H9 (cell line): Measurements from ENCODE around the gene PLEKHA5. TPM values are rescaled to one million over a fixed set of nuclear protein-coding genes. Genes with fewer than 3 reads are reported as not detected.

ENCODE experiments used
- DNase-seq: peaks from one replicate; pipeline ENCODE4 v3.0.0-alpha.2; 2017
- H2AFZ ChIP-seq: one replicate; pipeline ENCODE4 v1.6.1; 2013; ENCODE audit warnings: mild to moderate bottlenecking, low read length, control low read depth, moderate library complexity
- H2AK5ac ChIP-seq: 2 replicates; pipeline ENCODE4 v1.6.1; 2013; ENCODE audit warnings: low read length, control low read depth, mixed read lengths; ENCODE audit not compliant: insufficient read length
- H2BK120ac ChIP-seq: one replicate; pipeline ENCODE4 v1.6.1; 2013; ENCODE audit warnings: low read depth, mild to moderate bottlenecking, low read length, control low read depth, inconsistent platforms; ENCODE audit not compliant: poor library complexity, severe bottlenecking
- H2BK12ac ChIP-seq: 2 replicates; pipeline ENCODE4 v1.6.1; 2013; ENCODE audit warnings: low read length, control low read depth, mixed read lengths, low read depth; ENCODE audit not compliant: insufficient read length
- H2BK15ac ChIP-seq: 2 replicates; pipeline ENCODE4 v1.6.1; 2013; ENCODE audit warnings: low read depth, low read length, control low read depth
- H2BK20ac ChIP-seq: one replicate; pipeline ENCODE4 v1.6.1; 2013; ENCODE audit warnings: low read depth, mild to moderate bottlenecking, low read length, control low read depth, inconsistent platforms; ENCODE audit not compliant: poor library complexity, severe bottlenecking
- H2BK5ac ChIP-seq: 2 replicates; pipeline ENCODE4 v1.6.1; 2013; ENCODE audit warnings: low read length, control low read depth, mixed read lengths; ENCODE audit not compliant: insufficient read length
- H3K14ac ChIP-seq: 2 replicates; pipeline ENCODE4 v1.6.1; 2013; ENCODE audit warnings: low read length, control low read depth; ENCODE audit not compliant: insufficient read depth
- H3K18ac ChIP-seq: 2 replicates; pipeline ENCODE4 v1.6.1; 2013; ENCODE audit warnings: low read depth, mild to moderate bottlenecking, mixed read lengths, low read length, control low read depth; ENCODE audit not compliant: insufficient read length
- H3K23ac ChIP-seq: 2 replicates; pipeline ENCODE4 v1.6.1; 2013; ENCODE audit warnings: low read length, control low read depth, mixed read lengths, low read depth; ENCODE audit not compliant: insufficient read length
- H3K23me2 ChIP-seq: 2 replicates; pipeline ENCODE4 v1.6.1; 2013; ENCODE audit warnings: low read depth, mild to moderate bottlenecking, mixed read lengths, low read length, control low read depth; ENCODE audit not compliant: insufficient read length, poor library complexity, severe bottlenecking
- H3K27ac ChIP-seq: 2 replicates; pipeline ENCODE4 v1.5.1; 2013; ENCODE audit warnings: low read length, control low read depth, mixed read lengths, low read depth; ENCODE audit not compliant: insufficient read length
- H3K27me3 ChIP-seq: 2 replicates; pipeline ENCODE4 v1.6.1; 2013; ENCODE audit warnings: low read length, control low read depth, inconsistent platforms; ENCODE audit not compliant: insufficient read depth
- H3K4ac ChIP-seq: 2 replicates; pipeline ENCODE4 v1.6.1; 2013; ENCODE audit warnings: low read depth, mild to moderate bottlenecking, control low read depth, inconsistent platforms, low read length, moderate library complexity
- H3K4me1 ChIP-seq: 2 replicates; pipeline ENCODE4 v1.6.1; 2013; ENCODE audit warnings: low read length, control low read depth, inconsistent platforms; ENCODE audit not compliant: insufficient read depth
- H3K4me2 ChIP-seq: 2 replicates; pipeline ENCODE4 v1.6.1; 2013; ENCODE audit warnings: low read length, control low read depth, mixed read lengths; ENCODE audit not compliant: insufficient read length, insufficient read depth
- H3K56ac ChIP-seq: 2 replicates; pipeline ENCODE4 v1.6.1; 2013; ENCODE audit warnings: low read depth, mild to moderate bottlenecking, mixed read lengths, low read length, control low read depth; ENCODE audit not compliant: insufficient read length
- H3K79me1 ChIP-seq: 2 replicates; pipeline ENCODE4 v1.6.1; 2013; ENCODE audit warnings: low read depth, mild to moderate bottlenecking, moderate library complexity, low read length, control low read depth, inconsistent platforms; ENCODE audit not compliant: insufficient read depth, poor library complexity, severe bottlenecking
- H3K79me2 ChIP-seq: 2 replicates; pipeline ENCODE4 v1.6.1; 2013; ENCODE audit warnings: low read length, control low read depth, inconsistent platforms; ENCODE audit not compliant: insufficient read depth
- H3K9ac ChIP-seq: 2 replicates; pipeline ENCODE4 v1.6.1; 2013; ENCODE audit warnings: low read length, control low read depth, mixed read lengths; ENCODE audit not compliant: insufficient read length; ENCODE audit errors: extremely low read depth
- H3K9me3 ChIP-seq: one replicate; pipeline ENCODE4 v1.6.1; 2013; ENCODE audit warnings: low read depth, low read length, inconsistent platforms; ENCODE audit not compliant: control insufficient read depth
- H3T11ph ChIP-seq: one replicate; pipeline ENCODE4 v1.6.1; 2013; ENCODE audit warnings: mild to moderate bottlenecking, low read length, control low read depth, inconsistent platforms
- H4K20me1 ChIP-seq: one replicate; pipeline ENCODE4 v1.6.1; 2013; ENCODE audit not compliant: control insufficient read depth, insufficient read length, insufficient read depth
- H4K5ac ChIP-seq: 2 replicates; pipeline ENCODE4 v1.6.1; 2013; ENCODE audit warnings: low read depth, mild to moderate bottlenecking, mixed read lengths, low read length, control low read depth; ENCODE audit not compliant: insufficient read length
- H4K8ac ChIP-seq: replicated peaks from 2 replicates; pipeline ENCODE4 v1.6.1; 2013; ENCODE audit warnings: low read length, control low read depth, mixed read lengths, low read depth; ENCODE audit not compliant: insufficient read length
- H4K91ac ChIP-seq: 2 replicates; pipeline ENCODE4 v1.6.1; 2013; ENCODE audit warnings: low read depth, mild to moderate bottlenecking, moderate library complexity, mixed read lengths, low read length, control low read depth; ENCODE audit not compliant: insufficient read length
- H3K27ac Mint-ChIP-seq, 3 experiments: 2 replicates in 2 of 3; 3 replicates in 1 of 3; pipeline ENCODE4 v1.8.0; 2020 to 2021; ENCODE audit warnings: mixed read lengths in 3 of 3, mild to moderate bottlenecking in 1 of 3, moderate library complexity in 1 of 3
- H3K27me3 Mint-ChIP-seq: 2 replicates; pipeline ENCODE4 v1.8.0; 2021; ENCODE audit warnings: low read depth, mild to moderate bottlenecking, moderate library complexity, mixed read lengths
- H3K36me3 Mint-ChIP-seq, 3 experiments: 2 replicates in 2 of 3; 3 replicates in 1 of 3; pipeline ENCODE4 v1.8.0; 2020 to 2021; ENCODE audit warnings: low read depth in 3 of 3, mixed read lengths in 3 of 3; ENCODE audit not compliant: insufficient read depth in 1 of 3
- H3K4me1 Mint-ChIP-seq, 2 experiments: 2 replicates each; pipeline ENCODE4 v1.8.0; 2020; ENCODE audit warnings: mixed read lengths in 2 of 2
- H3K4me3 Mint-ChIP-seq, 2 experiments: 2 replicates in 1 of 2; 3 replicates in 1 of 2; pipeline ENCODE4 v1.8.0; 2020 to 2021; ENCODE audit warnings: mild to moderate bottlenecking in 2 of 2, mixed read lengths in 2 of 2, moderate library complexity in 1 of 2
- H3K9me3 Mint-ChIP-seq, 2 experiments: 2 replicates in 1 of 2; 3 replicates in 1 of 2; pipeline ENCODE4 v1.8.0; 2020; ENCODE audit warnings: mild to moderate bottlenecking in 2 of 2, mixed read lengths in 2 of 2, moderate library complexity in 1 of 2
- WGBS: extraction: QIAGEN DNeasy Blood & Tissue Kit; methylation state at CpG from one replicate; pipeline ENCODE4 v1.1.7; 2013; ENCODE audit warnings: missing lambda C conversion rate, low lambda C conversion rate, mixed read lengths; ENCODE audit not compliant: insufficient read length; ENCODE audit errors: extremely low coverage; 5-methylcytosine and 5-hydroxymethylcytosine counted together
- total RNA-seq: library from RNA; stranded (reverse); gene quantifications from 2 replicates; pipeline ENCODE4 v1.2.1, GENCODE V29; 2021
- TF ChIP-seq, protein P1 (sequence below): fragments of 200-600 bp; sonication (generic); conservative IDR thresholded peaks from 3 replicates; pipeline ENCODE4 v1.8.0; 2021; ENCODE audit warnings: antibody characterized with exemption, mild to moderate bottlenecking

Gene PLEKHA5
- total RNA-seq, 1 experiment from 2014 or later = 86.7 TPM

DNA sequence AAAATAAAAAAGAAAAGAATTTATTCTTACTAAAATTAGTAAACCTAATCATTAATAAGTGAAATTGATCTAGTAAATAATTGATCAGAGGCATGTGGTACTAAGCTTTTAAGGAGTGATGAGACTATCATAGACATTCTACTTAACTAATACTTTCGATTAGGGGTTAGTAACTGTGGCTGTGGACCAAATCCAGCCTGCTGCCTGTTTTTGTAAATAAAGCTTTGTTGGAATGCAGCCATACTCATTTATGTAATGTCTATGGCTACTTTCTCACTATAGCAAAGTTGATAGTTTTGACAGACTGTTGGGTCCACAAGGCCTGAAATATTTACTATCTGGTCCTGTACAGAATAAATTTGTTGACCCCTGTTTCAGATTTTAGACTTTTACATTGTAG lies 63.2 kb downstream of the PLEKHA5 start:
- H2BK120ac ChIP-seq = no peak overlapping the region
- H3K4ac ChIP-seq = no peak overlapping the region
- no peaks in the 10 kb centered on the region for H3K27me3 ChIP-seq
- H3K4me1 ChIP-seq = peaks cover 3% of the 10 kb centered on the region; the same call in 1 of the 2 replicates
- no peaks in the 10 kb centered on the region for H4K20me1 ChIP-seq
- H2AK5ac ChIP-seq = no peak overlapping the region
- TF ChIP-seq, protein P1, sequence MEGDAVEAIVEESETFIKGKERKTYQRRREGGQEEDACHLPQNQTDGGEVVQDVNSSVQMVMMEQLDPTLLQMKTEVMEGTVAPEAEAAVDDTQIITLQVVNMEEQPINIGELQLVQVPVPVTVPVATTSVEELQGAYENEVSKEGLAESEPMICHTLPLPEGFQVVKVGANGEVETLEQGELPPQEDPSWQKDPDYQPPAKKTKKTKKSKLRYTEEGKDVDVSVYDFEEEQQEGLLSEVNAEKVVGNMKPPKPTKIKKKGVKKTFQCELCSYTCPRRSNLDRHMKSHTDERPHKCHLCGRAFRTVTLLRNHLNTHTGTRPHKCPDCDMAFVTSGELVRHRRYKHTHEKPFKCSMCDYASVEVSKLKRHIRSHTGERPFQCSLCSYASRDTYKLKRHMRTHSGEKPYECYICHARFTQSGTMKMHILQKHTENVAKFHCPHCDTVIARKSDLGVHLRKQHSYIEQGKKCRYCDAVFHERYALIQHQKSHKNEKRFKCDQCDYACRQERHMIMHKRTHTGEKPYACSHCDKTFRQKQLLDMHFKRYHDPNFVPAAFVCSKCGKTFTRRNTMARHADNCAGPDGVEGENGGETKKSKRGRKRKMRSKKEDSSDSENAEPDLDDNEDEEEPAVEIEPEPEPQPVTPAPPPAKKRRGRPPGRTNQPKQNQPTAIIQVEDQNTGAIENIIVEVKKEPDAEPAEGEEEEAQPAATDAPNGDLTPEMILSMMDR = no peak
- no peak overlapping the region for H3K23ac ChIP-seq
- no peak overlapping the region for H3K9ac ChIP-seq
- no peaks in the 10 kb centered on the region for H3K36me3 Mint-ChIP-seq
- no peak overlapping the region for H2BK20ac ChIP-seq
- no peak overlapping the region for H3K27ac ChIP-seq
- no peak overlapping the region for H4K8ac ChIP-seq
- no peak overlapping the region for H3K4me3 Mint-ChIP-seq
- H2AFZ ChIP-seq = no peak overlapping the region
- H3K4me2 ChIP-seq = no peak overlapping the region
- H3K27me3 Mint-ChIP-seq = no peaks in the 10 kb centered on the region
- H3K9me3 Mint-ChIP-seq = no peaks in the 10 kb centered on the region
- no peak overlapping the region for H3K18ac ChIP-seq
- no peak overlapping the region for H2BK12ac ChIP-seq
- no peak overlapping the region for H3T11ph ChIP-seq
- H3K14ac ChIP-seq = no peak overlapping the region
- peaks cover 7% of the 10 kb centered on the region for H3K79me1 ChIP-seq
- H2BK5ac ChIP-seq = no peak overlapping the region
- no peak for DNase-seq
- H2BK15ac ChIP-seq = no peak overlapping the region
- no peaks in the 10 kb centered on the region for H3K9me3 ChIP-seq
- peaks cover 39 to 46% of the 10 kb centered on the region in 2 experiments for H3K4me1 Mint-ChIP-seq
- H3K56ac ChIP-seq = no peak overlapping the region
- H3K23me2 ChIP-seq = no peaks in the 10 kb centered on the region
- no peak overlapping the region for H4K91ac ChIP-seq
- WGBS = no CpG with 5 or more reads among the region's 1 CpG
- H4K5ac ChIP-seq = no peak overlapping the region
- H3K79me2 ChIP-seq = peaks cover 19% of the 10 kb centered on the region; the same call in 1 of the 2 replicates
- 0 out of 7 replicates have a peak overlapping the region, but pooled peaks of 1 of the 3 experiments have one; percentile 22 for H3K27ac Mint-ChIP-seq
